Mucosa of descending colon (tissue), 3 donors: Measurements from ENCODE around the gene REM2. TPM values are rescaled to one million over a fixed set of nuclear protein-coding genes. Genes with fewer than 3 reads are reported as not detected.
"Not testable (repeated sequence)": the region's sequence is repeated elsewhere in the genome, so short reads cannot be mapped to it uniquely, and the experiment has no call there.

Experiments used
- ATAC-seq: fragments of 200-7000 bp; cut with Tn5 transposase; one replicate; pipeline ENCODE4 v1.9.1; 2020; ENCODE audit warnings: mild to moderate bottlenecking, moderate library complexity
- DNase-seq, 3 donors: peaks; one replicate each; pipeline ENCODE4 v3.0.0-alpha.2; 2020
- H3K36me3 ChIP-seq: fragments of 200-600 bp; one replicate; pipeline ENCODE4 v1.8.0; 2021; ENCODE audit warnings: low read depth, mild to moderate bottlenecking
- H3K4me1 ChIP-seq: fragments of 200-600 bp; one replicate; pipeline ENCODE4 v1.8.0; 2021; ENCODE audit warnings: low read depth, mild to moderate bottlenecking
- H3K4me3 ChIP-seq: fragments of 200-600 bp; one replicate; pipeline ENCODE4 v1.8.0; 2021; ENCODE audit warnings: mild to moderate bottlenecking
- H3K9me3 ChIP-seq: fragments of 200-600 bp; one replicate; pipeline ENCODE4 v1.8.0; 2021; ENCODE audit warnings: mild to moderate bottlenecking
- intact Hi-C, 2 donors: fragments of 100-400 bp; cut with DNase I in 1 of 2; cut with micrococcal nuclease in 1 of 2; formaldehyde crosslinking; loops; one replicate each; pipeline versions ENCODE4 v1.11.0 to v1.11.1; 2022; cut with DNase I, micrococcal nuclease
- total RNA-seq, 3 donors: library from RNA; stranded (reverse); fragmentation: NEBNext Ultra II Directional in 2 of 3; extraction: Animal tissue kit (Norgen Biotek cat#: 25700) in 2 of 3; gene quantifications; one replicate each; pipeline versions ENCODE4 v1.2.1 to v1.2.4, GENCODE V29; 2021 to 2023
- TF ChIP-seq, protein P1 (sequence below): fragments of 200-600 bp; IDR thresholded peaks from one replicate; pipeline ENCODE4 v1.8.0; 2022; ENCODE audit warnings: antibody characterized with exemption, mild to moderate bottlenecking
- donor health status: DM: no; HTN: no; CAD: no; lungs with moderate emphysema.
- donor health status: DM: no; HTN: no; CAD: no.
- donor health status: DM: no; HTN: yes; CAD: no.

Gene REM2
- total RNA-seq, 3 donors from 2014 or later = 0.35 to 0.66 (median 0.51) TPM

DNA sequence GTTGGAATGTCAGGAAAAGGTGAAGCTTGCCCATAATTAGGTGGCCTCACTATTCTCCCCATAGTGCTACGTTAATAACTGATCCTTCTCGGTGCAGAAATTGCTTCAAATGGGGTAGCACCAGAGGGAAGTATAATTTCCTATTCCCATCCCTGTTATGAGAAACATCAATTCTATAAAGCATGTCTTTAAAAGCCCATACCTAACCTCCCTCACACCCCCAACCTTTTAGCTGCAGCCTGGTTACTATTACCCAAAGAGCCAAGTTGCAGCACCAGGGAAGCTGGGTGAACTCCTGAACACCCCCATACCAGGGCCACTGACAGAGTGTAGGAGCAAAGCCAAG, 20.7 kb downstream of the REM2 start:
- Histone ChIP-seq H3K36me3 (peaks cover 19% of the 10 kb centered on the region), H3K9me3 (no peaks in the 10 kb centered on the region), H3K4me3 (no peak overlapping the region), H3K4me1 (no peaks in the 10 kb centered on the region)
- no peak for DNase-seq
- intact Hi-C loops = no loop called here
- TF ChIP-seq, protein P1, sequence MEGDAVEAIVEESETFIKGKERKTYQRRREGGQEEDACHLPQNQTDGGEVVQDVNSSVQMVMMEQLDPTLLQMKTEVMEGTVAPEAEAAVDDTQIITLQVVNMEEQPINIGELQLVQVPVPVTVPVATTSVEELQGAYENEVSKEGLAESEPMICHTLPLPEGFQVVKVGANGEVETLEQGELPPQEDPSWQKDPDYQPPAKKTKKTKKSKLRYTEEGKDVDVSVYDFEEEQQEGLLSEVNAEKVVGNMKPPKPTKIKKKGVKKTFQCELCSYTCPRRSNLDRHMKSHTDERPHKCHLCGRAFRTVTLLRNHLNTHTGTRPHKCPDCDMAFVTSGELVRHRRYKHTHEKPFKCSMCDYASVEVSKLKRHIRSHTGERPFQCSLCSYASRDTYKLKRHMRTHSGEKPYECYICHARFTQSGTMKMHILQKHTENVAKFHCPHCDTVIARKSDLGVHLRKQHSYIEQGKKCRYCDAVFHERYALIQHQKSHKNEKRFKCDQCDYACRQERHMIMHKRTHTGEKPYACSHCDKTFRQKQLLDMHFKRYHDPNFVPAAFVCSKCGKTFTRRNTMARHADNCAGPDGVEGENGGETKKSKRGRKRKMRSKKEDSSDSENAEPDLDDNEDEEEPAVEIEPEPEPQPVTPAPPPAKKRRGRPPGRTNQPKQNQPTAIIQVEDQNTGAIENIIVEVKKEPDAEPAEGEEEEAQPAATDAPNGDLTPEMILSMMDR = no peak
- no peak for ATAC-seq

DNA sequence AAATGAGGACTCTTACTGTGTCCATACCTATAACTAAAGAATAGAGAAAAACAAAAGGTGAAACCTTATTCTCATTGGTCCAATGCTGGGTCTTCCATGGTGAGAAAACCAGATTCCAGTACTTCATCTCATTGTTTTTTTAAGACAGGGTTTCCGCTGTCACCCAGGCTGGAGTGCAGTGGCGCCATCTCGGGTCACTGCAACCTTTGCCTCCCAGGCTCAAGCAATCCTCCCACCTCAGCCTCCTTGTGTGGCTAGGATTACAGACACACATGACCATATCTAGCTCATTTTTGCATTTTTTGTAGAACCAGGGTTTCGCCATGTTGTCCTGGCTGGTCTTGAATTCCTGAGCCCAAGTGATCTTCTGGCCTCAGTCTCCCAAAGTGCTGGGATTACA, 22.6 kb downstream of the REM2 start:
- TF ChIP-seq, protein P1 = no peak

DNA sequence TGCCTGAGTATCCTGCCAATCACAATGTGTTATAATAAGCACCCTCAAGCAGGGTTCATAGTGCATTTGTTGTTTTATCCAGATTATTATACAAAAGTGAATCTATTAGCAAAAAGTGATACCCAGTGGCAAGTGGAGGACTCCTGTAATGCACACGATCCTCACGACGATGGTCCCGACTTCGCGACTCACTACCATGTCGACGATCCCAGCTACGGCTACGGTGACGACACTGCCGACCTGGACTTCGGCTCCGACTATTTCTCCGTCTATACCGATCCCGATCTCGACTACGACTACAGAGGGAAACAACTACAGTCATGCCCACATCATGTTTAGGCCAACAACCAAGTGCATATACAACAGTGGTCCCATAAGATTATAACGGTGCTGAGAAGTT, 23.1 kb downstream of the REM2 start:
- no peak for DNase-seq
- H3K36me3 ChIP-seq = peaks cover 18% of the 10 kb centered on the region
- H3K4me3 ChIP-seq = no peak overlapping the region
- no peaks in the 10 kb centered on the region for H3K9me3 ChIP-seq
- TF ChIP-seq, protein P1 = no peak
- no peak for ATAC-seq
- H3K4me1 ChIP-seq = no peaks in the 10 kb centered on the region
- intact Hi-C loops = no loop called here

More for the DNA sequence above, 22.6 kb downstream of the REM2 start:
- peaks cover 21% of the 10 kb centered on the region for H3K36me3 ChIP-seq
- DNase-seq (no peak), ATAC-seq (no peak)
- no peaks in the 10 kb centered on the region for H3K4me1 ChIP-seq
- no peaks in the 10 kb centered on the region for H3K9me3 ChIP-seq
- H3K4me3 ChIP-seq = no peak overlapping the region
- intact Hi-C loops = no loop called here

DNA sequence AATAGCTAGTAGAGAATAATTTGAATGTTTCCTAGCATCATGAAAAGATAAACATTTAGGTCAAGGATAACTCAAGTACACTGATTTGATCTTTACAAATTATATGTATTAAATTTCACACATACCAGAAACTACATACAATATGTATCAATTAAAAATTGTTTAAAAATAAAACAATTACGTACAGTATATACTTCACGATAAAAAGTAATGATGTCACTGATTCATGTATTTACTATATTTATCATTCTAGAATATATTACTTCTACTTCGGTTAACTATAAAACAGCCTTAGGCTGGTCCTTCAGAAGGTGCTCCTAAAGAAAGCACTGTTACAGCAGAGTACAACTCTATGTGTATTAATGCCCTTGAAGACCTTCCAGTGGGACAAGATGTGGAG, 24.4 kb downstream of the REM2 start:
- intact Hi-C loops = no loop called here
- Histone ChIP-seq H3K36me3 (peaks cover 17% of the 10 kb centered on the region), H3K9me3 (no peaks in the 10 kb centered on the region), H3K4me3 (no peak overlapping the region), H3K4me1 (no peaks in the 10 kb centered on the region)
- ATAC-seq = no peak
- DNase-seq = no peak
- TF ChIP-seq, protein P1 = no peak

DNA sequence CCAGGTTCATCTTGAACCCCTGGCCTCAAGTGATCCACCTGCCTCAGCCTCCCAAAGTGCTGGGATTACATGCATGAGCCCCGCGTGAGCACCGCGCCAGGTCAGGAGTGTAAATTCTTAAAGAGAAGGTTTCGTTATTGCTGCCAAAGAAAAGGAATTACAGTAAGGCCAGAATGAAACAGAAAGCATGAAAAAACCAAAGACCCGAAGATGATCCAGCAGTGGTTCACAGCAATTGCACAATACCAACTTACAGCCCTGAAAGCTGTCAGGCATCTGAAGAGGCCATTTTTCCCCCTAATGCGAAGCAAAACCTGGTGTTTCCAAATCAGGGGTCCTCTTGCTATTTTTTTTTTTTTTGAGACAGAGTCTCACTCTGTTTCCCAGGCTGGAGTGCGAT, 25.6 kb downstream of the REM2 start:
- DNase-seq (no peak), ATAC-seq (no peak)
- Histone ChIP-seq H3K4me3 (no peak overlapping the region), H3K4me1 (no peaks in the 10 kb centered on the region), H3K9me3 (no peaks in the 10 kb centered on the region), H3K36me3 (peaks cover 9% of the 10 kb centered on the region)
- intact Hi-C loops = no loop called here
- TF ChIP-seq, protein P1 = no peak

DNA sequence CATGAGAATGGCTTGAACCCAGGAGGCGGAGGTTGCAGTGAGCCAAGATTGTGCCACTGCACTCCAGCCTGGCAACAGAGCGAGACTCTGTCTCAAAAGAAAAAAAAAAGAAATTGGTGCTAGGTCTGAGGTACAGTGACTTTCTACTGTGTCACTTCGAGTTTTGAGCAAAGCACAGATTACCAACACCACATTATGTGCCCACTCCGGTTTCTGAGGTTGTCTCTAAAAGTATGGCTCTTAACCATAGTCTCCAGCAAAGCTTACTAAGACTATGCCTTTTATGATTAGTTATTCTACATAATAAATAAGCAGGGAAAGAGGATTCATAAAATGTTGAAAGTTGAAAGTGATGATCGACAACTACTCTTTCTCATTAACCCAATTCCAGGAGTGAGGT, 27.9 kb downstream of the REM2 start:
- TF ChIP-seq, protein P1 = no peak
- Histone ChIP-seq H3K4me3 (no peak overlapping the region), H3K4me1 (no peaks in the 10 kb centered on the region), H3K36me3 (peaks cover 3% of the 10 kb centered on the region), H3K9me3 (no peaks in the 10 kb centered on the region)
- intact Hi-C loops = no loop called here
- no peak for DNase-seq
- no peak for ATAC-seq

DNA sequence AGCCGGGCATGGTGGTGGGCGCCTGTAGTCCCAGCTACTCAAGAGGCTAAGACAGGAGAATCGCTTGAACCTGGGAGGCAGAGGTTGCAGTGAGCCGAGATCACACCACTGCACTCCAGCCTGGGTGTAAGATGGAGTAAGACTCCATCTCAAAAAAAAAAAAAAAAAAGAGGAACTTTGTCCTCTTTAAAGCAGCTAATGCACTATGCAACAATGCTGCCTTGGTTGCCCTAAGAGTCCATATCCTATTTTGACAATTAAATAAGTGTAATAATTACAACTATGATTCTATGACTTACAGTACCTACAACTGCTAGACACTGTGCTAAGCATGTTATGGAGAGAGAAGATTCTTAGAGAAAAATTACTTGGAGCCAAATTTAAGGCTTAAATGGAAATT, 31.8 kb downstream of the REM2 start:
- H3K9me3 ChIP-seq, intact Hi-C loops, H3K4me3 ChIP-seq, ATAC-seq, DNase-seq, H3K36me3 ChIP-seq: not testable (repeated sequence)
- H3K4me1 ChIP-seq = peaks cover 29% of the 10 kb centered on the region
